Stomach (tissue), 9 donors: ENCODE results near the gene XXYLT1. TPM values are rescaled to one million over a fixed set of nuclear protein-coding genes. Genes with fewer than 3 reads are reported as not detected.

Source experiments
- DNase-seq, 2 donors: peaks; one replicate each; pipeline versions ENCODE4 v3.0.0 to v3.0.0-alpha.2; 2013 to 2019
- H3K27ac ChIP-seq, 5 donors: fragments of 200-600 bp in 4 of 5; sonication (generic) in 4 of 5; one replicate each; pipeline ENCODE4 v1.5.1; 2013 to 2019; ENCODE audit warnings: mild to moderate bottlenecking in 1 of 5, moderate library complexity in 1 of 5
- H3K27me3 ChIP-seq, 3 donors: fragments of 200-600 bp; sonication (generic); one replicate each; pipeline ENCODE4 v1.5.1; 2017 to 2019; ENCODE audit warnings: mixed run types in 1 of 3
- H3K36me3 ChIP-seq, 4 donors: fragments of 200-600 bp; sonication (generic); 1 replicate in 3 of 4; 2 replicates in 1 of 4; pipeline ENCODE4 v1.5.1; 2016 to 2019
- H3K4me1 ChIP-seq, 4 donors: fragments of 200-600 bp; sonication (generic); one replicate each; pipeline ENCODE4 v1.5.1; 2016 to 2019
- H3K4me3 ChIP-seq, 4 donors: fragments of 200-600 bp; sonication (generic) in 3 of 4; one replicate each; pipeline ENCODE4 v1.5.1; 2016 to 2019; ENCODE audit warnings: mild to moderate bottlenecking in 1 of 4
- H3K9me3 ChIP-seq, 4 donors: fragments of 200-600 bp; sonication (generic); one replicate each; pipeline ENCODE4 v1.5.1; 2016 to 2019
- EP300 ChIP-seq: sonication (generic); formaldehyde crosslinking; IDR thresholded peaks from one replicate; pipeline ENCODE4 v1.6.1; 2017; ENCODE audit warnings: antibody characterized with exemption
- POLR2A ChIP-seq, 4 donors: fragments of 450-650 bp; IDR thresholded peaks; one replicate each; pipeline ENCODE4 v1.6.1; 2016; ENCODE audit warnings: antibody characterized with exemption in 4 of 4, control low read depth in 2 of 4, mild to moderate bottlenecking in 1 of 4, moderate library complexity in 1 of 4
- POLR2AphosphoS5 ChIP-seq, 3 donors: sonication (generic); formaldehyde crosslinking; IDR thresholded peaks; one replicate each; pipeline ENCODE4 v1.6.1; 2016; ENCODE audit warnings: antibody characterized with exemption in 3 of 3
- WGBS, 5 donors: extraction: QIAGEN DNeasy Blood & Tissue Kit in 3 of 5; methylation state at CpG; one replicate each; pipeline versions ENCODE4 v1.1.5 to v1.1.7; 2013 to 2018; 5-methylcytosine and 5-hydroxymethylcytosine counted together
- intact Hi-C: fragments of 100-400 bp; cut with DNase I; formaldehyde crosslinking; loops from one replicate; pipeline ENCODE4 v1.15.1; 2023; ENCODE audit warnings: low total_unique reads
- polyA plus RNA-seq, 3 donors: library from polyadenylated mRNA; stranded (reverse); fragments of 200-250 nt; gene quantifications; one replicate each; pipeline ENCODE4 v1.2.3, GENCODE V29; 2013
- total RNA-seq, 5 donors: library from RNA; depleted of rRNA; stranded (reverse); fragments of >200 nt; gene quantifications; one replicate each; pipeline versions ENCODE4 v1.1.0 to v1.2.3, GENCODE V29; 2014 to 2016
- TF ChIP-seq, protein P1 (sequence below), 7 experiments: fragments of 450-650 bp in 4 of 7; fragments of 200-600 bp in 3 of 7; sonication (generic) in 3 of 7; IDR thresholded peaks; one replicate each; pipeline ENCODE4 v1.5.1; 2016 to 2019; ENCODE audit warnings: antibody characterized with exemption in 7 of 7, control low read depth in 2 of 7, mild to moderate bottlenecking in 1 of 7
- donor health status: healthy with polysubstance abuse.
- donor health status: Bipolar disorder and iron deficiency.
- donor health status: healthy.

Gene XXYLT1
- total and polyA plus RNA-seq, 8 donors = 2.1 to 41.5 (median 11.4) TPM; not detected in 1

DNA sequence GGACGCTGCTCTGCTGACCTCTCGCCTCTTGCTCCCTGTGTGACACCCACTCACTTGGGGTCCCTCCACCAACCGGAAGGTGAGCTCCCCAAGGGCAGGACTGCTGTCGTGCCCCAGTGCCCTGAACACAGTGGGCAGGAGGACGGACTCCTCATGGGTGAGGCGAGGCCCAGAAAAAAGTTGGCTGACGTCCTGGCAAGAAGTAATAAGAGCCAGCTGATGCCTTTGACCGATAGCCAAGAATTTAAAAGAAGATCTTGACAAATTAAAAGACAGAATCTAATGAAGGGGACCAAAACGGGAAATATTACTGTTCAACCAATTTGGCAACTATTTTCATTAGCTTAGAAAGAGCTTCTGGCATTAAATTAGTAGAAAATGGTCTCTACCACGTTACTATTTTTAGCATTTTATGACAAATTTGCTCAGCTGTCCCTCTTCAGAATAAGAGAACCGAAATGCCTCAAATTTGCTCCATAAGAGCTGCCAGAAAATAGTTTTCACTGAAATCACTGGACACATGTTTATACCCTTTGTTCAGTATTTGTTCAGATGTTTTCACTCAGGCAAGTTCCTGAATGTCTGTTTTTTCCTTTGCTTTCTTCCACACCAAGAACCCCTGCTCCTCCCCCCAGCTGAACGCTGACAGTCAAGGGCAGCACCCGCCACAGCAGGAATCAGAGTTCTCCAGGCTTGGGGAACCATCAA is 60.5 kb downstream of the XXYLT1 start:
- 46 to 58% (median 48%) methylated on average over 13 of the region's 13 CpGs for WGBS, 5 donors
- H3K4me3 ChIP-seq = no peak overlapping the region
- DNase-seq = peak in 1 of 2 donors; percentile 84

DNA sequence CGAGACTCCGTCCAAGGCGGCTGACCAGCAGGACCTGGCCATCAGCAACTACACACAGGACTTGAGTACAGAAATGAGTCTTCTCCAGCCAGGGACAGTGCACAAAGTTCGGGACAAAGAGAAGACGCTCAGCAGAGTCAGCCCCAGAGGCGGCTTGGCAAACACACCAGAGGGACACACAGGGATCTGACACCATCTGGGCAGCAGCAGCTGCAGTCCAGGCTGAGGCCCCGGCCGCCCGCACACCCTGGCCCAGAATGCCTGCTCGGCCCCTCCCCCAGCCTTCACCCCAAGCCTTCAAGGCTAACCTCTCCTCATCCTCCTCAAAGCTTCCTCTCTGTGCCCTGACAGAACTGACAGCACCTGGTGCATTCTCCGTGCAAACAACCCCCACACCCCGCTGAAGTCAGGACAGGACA is 61.1 kb downstream of the XXYLT1 start:
- 65 to 79% (median 71%) methylated on average over 9 to 12 of the region's 12 CpGs for WGBS, 5 donors
- Histone ChIP-seq H3K4me3 (no peak overlapping the region), H3K27ac (peak overlapping the region; percentile 37 to 87 (median 83)), H3K27me3 (no peaks in the 10 kb centered on the region), H3K4me1 (peaks cover 4 to 49% (median 32%) of the 10 kb centered on the region in 4 donors), H3K9me3 (no peaks in the 10 kb centered on the region), H3K36me3 (no peaks in the 10 kb centered on the region)
- intact Hi-C loops = no loop called here
- DNase-seq = peak in 1 of 2 donors; percentile 77
- TF ChIP-seq POLR2AphosphoS5 (IDR thresholded peaks at IDR 0.05) (peak in 1 of 3 donors; percentile 11), POLR2A (IDR thresholded peaks at IDR 0.05) (no peak), EP300 (no peak)
- TF ChIP-seq, protein P1, sequence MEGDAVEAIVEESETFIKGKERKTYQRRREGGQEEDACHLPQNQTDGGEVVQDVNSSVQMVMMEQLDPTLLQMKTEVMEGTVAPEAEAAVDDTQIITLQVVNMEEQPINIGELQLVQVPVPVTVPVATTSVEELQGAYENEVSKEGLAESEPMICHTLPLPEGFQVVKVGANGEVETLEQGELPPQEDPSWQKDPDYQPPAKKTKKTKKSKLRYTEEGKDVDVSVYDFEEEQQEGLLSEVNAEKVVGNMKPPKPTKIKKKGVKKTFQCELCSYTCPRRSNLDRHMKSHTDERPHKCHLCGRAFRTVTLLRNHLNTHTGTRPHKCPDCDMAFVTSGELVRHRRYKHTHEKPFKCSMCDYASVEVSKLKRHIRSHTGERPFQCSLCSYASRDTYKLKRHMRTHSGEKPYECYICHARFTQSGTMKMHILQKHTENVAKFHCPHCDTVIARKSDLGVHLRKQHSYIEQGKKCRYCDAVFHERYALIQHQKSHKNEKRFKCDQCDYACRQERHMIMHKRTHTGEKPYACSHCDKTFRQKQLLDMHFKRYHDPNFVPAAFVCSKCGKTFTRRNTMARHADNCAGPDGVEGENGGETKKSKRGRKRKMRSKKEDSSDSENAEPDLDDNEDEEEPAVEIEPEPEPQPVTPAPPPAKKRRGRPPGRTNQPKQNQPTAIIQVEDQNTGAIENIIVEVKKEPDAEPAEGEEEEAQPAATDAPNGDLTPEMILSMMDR (IDR thresholded peaks at IDR 0.05) = no peak

More for the DNA sequence above, 60.5 kb downstream of the XXYLT1 start:
- TF ChIP-seq POLR2AphosphoS5 (IDR thresholded peaks at IDR 0.05) (no peak), POLR2A (IDR thresholded peaks at IDR 0.05) (no peak), EP300 (no peak)
- TF ChIP-seq, protein P1 (IDR thresholded peaks at IDR 0.05) = no peak
- H3K4me1 ChIP-seq = peaks cover 0 to 43% (median 27%) of the 10 kb centered on the region in 4 donors
- intact Hi-C loops = no loop called here
- no peaks in the 10 kb centered on the region for H3K36me3 ChIP-seq
- H3K27ac ChIP-seq = peak overlapping the region; percentile 37 to 87 (median 83)
- no peaks in the 10 kb centered on the region for H3K9me3 ChIP-seq
- no peaks in the 10 kb centered on the region for H3K27me3 ChIP-seq

DNA sequence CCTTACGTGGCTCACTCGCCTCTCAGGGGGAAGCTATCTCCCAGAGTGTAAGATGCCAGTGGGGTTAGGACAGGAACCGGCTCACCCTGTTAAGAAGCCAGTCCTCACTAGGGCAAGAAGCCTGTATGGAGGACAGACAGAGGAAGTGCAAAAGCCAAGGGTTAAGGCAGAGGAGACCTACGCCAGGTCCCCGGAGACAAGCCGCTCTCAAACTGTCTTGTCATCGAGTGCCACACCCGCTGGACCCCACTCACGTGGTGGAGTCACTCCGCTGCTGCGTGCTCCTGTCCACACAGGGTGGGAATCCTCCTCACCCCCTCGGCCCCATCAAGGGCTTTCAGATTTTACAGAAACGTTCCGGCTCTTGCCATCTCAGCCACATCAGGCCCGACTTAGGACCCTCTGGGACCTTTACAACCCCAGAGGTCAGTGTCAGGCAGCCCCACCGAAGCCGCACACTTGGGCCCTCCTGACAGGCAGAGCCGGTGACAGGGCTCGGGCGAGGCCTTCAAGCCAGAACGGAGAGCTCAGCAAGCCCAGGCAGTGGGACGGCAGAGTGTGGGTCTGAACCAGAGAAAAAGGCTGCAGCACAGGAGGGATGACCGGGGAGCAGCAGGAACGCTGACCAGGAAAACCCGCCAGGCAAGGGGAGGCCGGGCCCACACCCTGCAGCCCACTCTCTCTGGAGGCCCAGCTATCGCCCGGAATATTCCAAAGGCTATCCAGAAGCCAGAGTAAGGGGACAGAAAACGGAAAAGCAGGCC is 61.7 kb downstream of the XXYLT1 start:
- no peak overlapping the region for H3K4me3 ChIP-seq
- H3K36me3 ChIP-seq = no peaks in the 10 kb centered on the region
- no peaks in the 10 kb centered on the region for H3K27me3 ChIP-seq
- DNase-seq = no peak
- 72 to 86% (median 76%) methylated on average over 24 to 29 of the region's 29 CpGs for WGBS, 5 donors
- intact Hi-C loops = no loop called here
- no peaks in the 10 kb centered on the region for H3K9me3 ChIP-seq
- TF ChIP-seq, protein P1 (IDR thresholded peaks at IDR 0.05) = no peak
- TF ChIP-seq EP300 (no peak), POLR2AphosphoS5 (IDR thresholded peaks at IDR 0.05) (no peak), POLR2A (IDR thresholded peaks at IDR 0.05) (no peak)
- peaks cover 10 to 55% (median 35%) of the 10 kb centered on the region in 4 donors for H3K4me1 ChIP-seq
- peak overlapping the region; percentile 37 to 87 (median 83) for H3K27ac ChIP-seq

DNA sequence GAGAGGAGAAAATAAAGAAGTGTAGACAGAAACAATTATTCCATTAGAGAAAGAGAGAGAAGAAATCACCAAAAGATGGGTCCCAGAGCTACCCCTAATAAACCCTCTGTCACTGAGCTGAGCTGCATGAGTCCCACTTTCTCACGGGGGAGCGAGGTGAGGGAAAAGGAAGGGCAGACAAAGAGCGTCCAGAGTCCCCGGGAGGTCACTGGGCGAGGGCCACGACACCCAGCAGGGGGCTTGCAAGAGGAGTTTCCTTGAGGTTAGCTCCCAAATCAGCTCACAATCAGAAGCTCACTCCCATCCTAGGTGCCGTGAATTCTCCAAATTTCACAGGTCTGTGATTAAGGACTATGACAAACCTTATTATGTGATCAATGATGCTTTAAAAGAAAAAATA is 62.3 kb downstream of the XXYLT1 start:
- no peaks in the 10 kb centered on the region for H3K27me3 ChIP-seq
- TF ChIP-seq EP300 (no peak), POLR2AphosphoS5 (IDR thresholded peaks at IDR 0.05) (no peak), POLR2A (IDR thresholded peaks at IDR 0.05) (no peak)
- TF ChIP-seq, protein P1 (IDR thresholded peaks at IDR 0.05) = no peak
- no peak overlapping the region for H3K4me3 ChIP-seq
- no peak for DNase-seq
- H3K27ac ChIP-seq = peak overlapping the region; percentile 37 to 87 (median 83)
- WGBS, 5 donors = 87 to 95% (median 91%) methylated on average over 6 to 7 of the region's 7 CpGs
- no peaks in the 10 kb centered on the region for H3K36me3 ChIP-seq
- peaks cover 13 to 58% (median 37%) of the 10 kb centered on the region in 4 donors for H3K4me1 ChIP-seq
- intact Hi-C loops = no loop called here
- no peaks in the 10 kb centered on the region for H3K9me3 ChIP-seq
